ENCODE measurements around the gene TRIP10. TPM values are rescaled to one million over a fixed set of nuclear protein-coding genes. Genes with fewer than 3 reads are reported as not detected.

Gene TRIP10
- total RNA-seq, 1 donor from 2014 or later = 16.7 TPM

GRCh38 chr19:6693056-6693471 lies 46.4 kb upstream of the TRIP10 start:
- H3K27ac Mint-ChIP-seq (ENCODE audit: unreplicated experiment) = no peak overlapping the region
- TF ChIP-seq, protein P1, sequence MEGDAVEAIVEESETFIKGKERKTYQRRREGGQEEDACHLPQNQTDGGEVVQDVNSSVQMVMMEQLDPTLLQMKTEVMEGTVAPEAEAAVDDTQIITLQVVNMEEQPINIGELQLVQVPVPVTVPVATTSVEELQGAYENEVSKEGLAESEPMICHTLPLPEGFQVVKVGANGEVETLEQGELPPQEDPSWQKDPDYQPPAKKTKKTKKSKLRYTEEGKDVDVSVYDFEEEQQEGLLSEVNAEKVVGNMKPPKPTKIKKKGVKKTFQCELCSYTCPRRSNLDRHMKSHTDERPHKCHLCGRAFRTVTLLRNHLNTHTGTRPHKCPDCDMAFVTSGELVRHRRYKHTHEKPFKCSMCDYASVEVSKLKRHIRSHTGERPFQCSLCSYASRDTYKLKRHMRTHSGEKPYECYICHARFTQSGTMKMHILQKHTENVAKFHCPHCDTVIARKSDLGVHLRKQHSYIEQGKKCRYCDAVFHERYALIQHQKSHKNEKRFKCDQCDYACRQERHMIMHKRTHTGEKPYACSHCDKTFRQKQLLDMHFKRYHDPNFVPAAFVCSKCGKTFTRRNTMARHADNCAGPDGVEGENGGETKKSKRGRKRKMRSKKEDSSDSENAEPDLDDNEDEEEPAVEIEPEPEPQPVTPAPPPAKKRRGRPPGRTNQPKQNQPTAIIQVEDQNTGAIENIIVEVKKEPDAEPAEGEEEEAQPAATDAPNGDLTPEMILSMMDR (IDR thresholded peaks at IDR 0.05; ENCODE audit: partially characterized antibody, unreplicated experiment) = no peak
- no peak overlapping the region for H3K4me3 Mint-ChIP-seq (ENCODE audit: unreplicated experiment)
- H3K36me3 Mint-ChIP-seq (ENCODE audit: unreplicated experiment) = no peaks in the 10 kb centered on the region
- DNase-seq = no peak
- H3K4me1 Mint-ChIP-seq (ENCODE audit: low read depth, unreplicated experiment) = no peaks in the 10 kb centered on the region
- no peaks in the 10 kb centered on the region for H3K27me3 Mint-ChIP-seq (ENCODE audit: unreplicated experiment)
- peaks cover 3% of the 10 kb centered on the region for H3K9me3 Mint-ChIP-seq (ENCODE audit: unreplicated experiment)

GRCh38 chr19:6693681-6694080 lies 45.8 kb upstream of the TRIP10 start:
- TF ChIP-seq, protein P1 (IDR thresholded peaks at IDR 0.05; ENCODE audit: partially characterized antibody, unreplicated experiment) = no peak
- Mint-ChIP-seq H3K36me3 (ENCODE audit: unreplicated experiment) (no peaks in the 10 kb centered on the region), H3K4me3 (ENCODE audit: unreplicated experiment) (no peak overlapping the region), H3K4me1 (ENCODE audit: low read depth, unreplicated experiment) (no peaks in the 10 kb centered on the region), H3K27me3 (ENCODE audit: unreplicated experiment) (no peaks in the 10 kb centered on the region), H3K9me3 (ENCODE audit: unreplicated experiment) (peaks cover under 1% of the 10 kb centered on the region), H3K27ac (ENCODE audit: unreplicated experiment) (no peak overlapping the region)
- DNase-seq = no peak

- TF ChIP-seq, protein P1 (IDR thresholded peaks at IDR 0.05; ENCODE audit: partially characterized antibody, unreplicated experiment) = no peak
- no peak for DNase-seq
- no peaks in the 10 kb centered on the region for H3K4me1 Mint-ChIP-seq (ENCODE audit: low read depth, unreplicated experiment)
- H3K36me3 Mint-ChIP-seq (ENCODE audit: unreplicated experiment) = no peaks in the 10 kb centered on the region
- no peaks in the 10 kb centered on the region for H3K9me3 Mint-ChIP-seq (ENCODE audit: unreplicated experiment)
- H3K4me3 Mint-ChIP-seq (ENCODE audit: unreplicated experiment) = no peak overlapping the region
- H3K27ac Mint-ChIP-seq (ENCODE audit: unreplicated experiment) = no peak overlapping the region
- no peaks in the 10 kb centered on the region for H3K27me3 Mint-ChIP-seq (ENCODE audit: unreplicated experiment)
Observed at GRCh38 chr19:6694147-6694815, 45.2 kb upstream of the TRIP10 start.

DNA sequence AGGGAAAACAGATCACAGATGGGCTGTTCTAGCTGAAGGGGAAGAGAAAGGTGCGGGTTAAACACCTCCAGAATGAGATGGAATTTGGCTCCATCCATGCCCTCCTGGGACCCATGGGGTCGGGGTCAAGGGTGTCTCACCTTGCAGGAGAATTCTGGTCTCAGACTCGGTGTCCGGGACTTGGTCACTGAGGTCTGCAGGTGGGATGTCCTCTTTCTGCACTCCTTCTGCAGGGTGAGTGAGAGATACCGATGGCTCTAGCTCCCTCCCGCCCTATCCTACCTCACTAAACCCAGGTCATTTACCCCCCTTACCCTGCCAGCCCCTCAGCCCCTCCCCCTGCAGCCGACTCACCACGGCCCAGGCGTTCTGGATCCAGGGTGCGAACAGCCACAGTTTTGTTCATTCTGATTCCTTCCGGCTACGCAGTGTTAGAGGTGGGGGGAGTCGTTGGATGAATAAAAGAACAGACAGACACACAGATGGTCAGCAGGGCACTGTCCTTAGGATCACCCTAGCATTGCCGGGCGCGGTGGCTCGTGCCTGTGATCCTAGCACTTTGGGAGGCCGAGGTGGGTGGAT lies 43.1 kb upstream of the TRIP10 start:
- Mint-ChIP-seq H3K9me3 (ENCODE audit: unreplicated experiment) (no peaks in the 10 kb centered on the region), H3K27me3 (ENCODE audit: unreplicated experiment) (no peaks in the 10 kb centered on the region), H3K27ac (ENCODE audit: unreplicated experiment) (no peak overlapping the region), H3K4me1 (ENCODE audit: low read depth, unreplicated experiment) (no peaks in the 10 kb centered on the region), H3K36me3 (ENCODE audit: unreplicated experiment) (no peaks in the 10 kb centered on the region), H3K4me3 (ENCODE audit: unreplicated experiment) (no peak overlapping the region)
- TF ChIP-seq, protein P1 (IDR thresholded peaks at IDR 0.05; ENCODE audit: partially characterized antibody, unreplicated experiment) = no peak
- no peak for DNase-seq

- Mint-ChIP-seq H3K4me3 (ENCODE audit: unreplicated experiment) (no peak overlapping the region), H3K9me3 (ENCODE audit: unreplicated experiment) (no peaks in the 10 kb centered on the region), H3K27ac (ENCODE audit: unreplicated experiment) (no peak overlapping the region), H3K27me3 (ENCODE audit: unreplicated experiment) (no peaks in the 10 kb centered on the region), H3K4me1 (ENCODE audit: low read depth, unreplicated experiment) (no peaks in the 10 kb centered on the region), H3K36me3 (ENCODE audit: unreplicated experiment) (no peaks in the 10 kb centered on the region)
- DNase-seq = no peak
- TF ChIP-seq, protein P1 (IDR thresholded peaks at IDR 0.05; ENCODE audit: partially characterized antibody, unreplicated experiment) = no peak
Observed at GRCh38 chr19:6697291-6697690, 42.2 kb upstream of the TRIP10 start.

All from glutamatergic neuron (in vitro differentiated cells).